Keratinocyte (primary cell): ENCODE data around the gene MYO1D. TPM values are rescaled to one million over a fixed set of nuclear protein-coding genes. Genes with fewer than 3 reads are reported as not detected.

ENCODE experiments used
- DNase-seq: peaks from one replicate; pipeline ENCODE4 v3.0.0-alpha.2; 2011; ENCODE audit warnings: low read depth, missing footprints, low spot score
- FAIRE-seq: peaks from 2 replicates; lab custom pipeline; 2011; peaks lifted over from hg19 to GRCh38; lab: Jason Lieb, UNC
- H2AFZ ChIP-seq: 2 replicates; pipeline ENCODE4 v1.6.0; 2012; ENCODE audit warnings: low read length, control low read depth, inconsistent platforms; ENCODE audit not compliant: control insufficient read depth
- H3K27ac ChIP-seq: 2 replicates; pipeline ENCODE4 v1.5.1; 2011; ENCODE audit warnings: low read length; ENCODE audit not compliant: control insufficient read depth, insufficient read depth
- H3K27me3 ChIP-seq: 3 replicates; pipeline ENCODE4 v1.6.0; 2011; ENCODE audit warnings: low read length; ENCODE audit not compliant: control insufficient read depth, insufficient read depth; ENCODE audit errors: extremely low read depth
- H3K36me3 ChIP-seq, 2 experiments: 2 replicates in 1 of 2; 3 replicates in 1 of 2; pipeline ENCODE4 v1.5.1; 2011; ENCODE audit warnings: low read length in 2 of 2, mild to moderate bottlenecking in 1 of 2; ENCODE audit not compliant: control insufficient read depth in 2 of 2, insufficient read depth in 2 of 2; ENCODE audit errors: extremely low read depth in 1 of 2
- H3K4me1 ChIP-seq: 3 replicates; pipeline ENCODE4 v1.5.1; 2011; ENCODE audit warnings: low read length; ENCODE audit not compliant: control insufficient read depth, insufficient read depth; ENCODE audit errors: extremely low read depth
- H3K4me2 ChIP-seq: 3 replicates; pipeline ENCODE4 v1.6.0; 2011; ENCODE audit warnings: low read depth, low read length; ENCODE audit not compliant: control insufficient read depth, insufficient read depth; ENCODE audit errors: extremely low read depth
- H3K4me3 ChIP-seq, 3 experiments: fragments of 200-600 bp in 1 of 3; sonication (generic) in 1 of 3; 2 replicates in 2 of 3; 3 replicates in 1 of 3; pipeline ENCODE4 v1.5.1; 2011 to 2016; ENCODE audit warnings: low read length in 3 of 3, mild to moderate bottlenecking in 3 of 3, control low read depth in 2 of 3, inconsistent platforms in 1 of 3, low read depth in 1 of 3, mixed read lengths in 1 of 3, mixed run types in 1 of 3, moderate library complexity in 1 of 3; ENCODE audit not compliant: control insufficient read depth in 2 of 3, insufficient read depth in 2 of 3; ENCODE audit errors: extremely low read depth in 1 of 3
- H3K79me2 ChIP-seq: 2 replicates; pipeline ENCODE4 v1.6.0; 2012; ENCODE audit warnings: low read length; ENCODE audit not compliant: control insufficient read depth, insufficient read depth
- H3K9ac ChIP-seq: 3 replicates; pipeline ENCODE4 v1.6.0; 2011; ENCODE audit warnings: low read length; ENCODE audit not compliant: control insufficient read depth, insufficient read depth; ENCODE audit errors: extremely low read depth
- H3K9me1 ChIP-seq: 3 replicates; pipeline ENCODE4 v1.6.0; 2011; ENCODE audit warnings: low read length; ENCODE audit not compliant: control insufficient read depth, insufficient read depth; ENCODE audit errors: extremely low read depth
- H3K9me3 ChIP-seq: 2 replicates; pipeline ENCODE4 v1.5.1; 2012; ENCODE audit warnings: low read depth, low read length; ENCODE audit not compliant: control insufficient read depth
- H4K20me1 ChIP-seq: 3 replicates; pipeline ENCODE4 v1.6.0; 2011; ENCODE audit warnings: low read length; ENCODE audit not compliant: control insufficient read depth, insufficient read depth; ENCODE audit errors: extremely low read depth
- CTCF ChIP-seq, 3 experiments: IDR thresholded peaks in 1 of 3; conservative IDR thresholded peaks in 1 of 3; optimal IDR thresholded peaks in 1 of 3; 2 replicates in 2 of 3; 3 replicates in 1 of 3; pipeline versions ENCODE3 to v1.5.1; 2011; ENCODE audit warnings: low read length in 3 of 3, mild to moderate bottlenecking in 3 of 3, moderate library complexity in 2 of 3, control low read depth in 1 of 3, inconsistent platforms in 1 of 3; ENCODE audit not compliant: insufficient read depth in 2 of 3; ENCODE audit errors: extremely low read depth in 1 of 3
- EZH2 ChIP-seq: IDR thresholded peaks from one replicate; pipeline ENCODE4 v1.6.1; 2012; ENCODE audit warnings: inconsistent platforms, mild to moderate bottlenecking, low read length, moderate library complexity
- dilution Hi-C: fragments of 300-500 bp; cut with MboI; formaldehyde crosslinking; loops from one replicate; pipeline ENCODE4 v1.7.0; 2020; ENCODE audit warnings: low sequenced_read_pairs; ENCODE audit not compliant: extremely low pct_ligation_motif_present
- polyA plus RNA-seq, 5 experiments: library from polyadenylated mRNA; depleted of rRNA in 3 of 5; stranded (reverse) in 3 of 5; stranded (forward) in 1 of 5; unstranded in 1 of 5; fragments of >200 nt; gene quantifications; 1 replicate in 1 of 5; 2 replicates in 3 of 5; 3 replicates in 1 of 5; pipeline versions ENCODE4 v1.2.1 to v1.2.3, GENCODE V29; 2011 to 2012; ENCODE audit warnings: missing spikeins in 2 of 5, low read depth in 1 of 5, low replicate concordance in 1 of 5

MYO1D gene
- polyA plus RNA-seq, 1 donor (not counting 4 experiments of a cell fraction or from before 2014, with no cell fraction given): 33.7 TPM

GRCh38 chr17:32912218-32912897 is 35.4 kb upstream of the MYO1D start:
- no peaks in the 10 kb centered on the region for H3K36me3 ChIP-seq
- peak overlapping the region; percentile 60 for H2AFZ ChIP-seq
- peaks cover 3% of the 10 kb centered on the region for H3K4me1 ChIP-seq
- no peak for FAIRE-seq
- no peaks in the 10 kb centered on the region for H4K20me1 ChIP-seq
- H3K9ac ChIP-seq: no peak overlapping the region
- DNase-seq: no peak
- TF ChIP-seq CTCF (optimal IDR thresholded peaks at IDR 0.05 in 1 of 3, IDR thresholded peaks at IDR 0.05 in 1 of 3, conservative IDR thresholded peaks at IDR 0.05 in 1 of 3; ENCODE audit: extremely low read depth in 1 of 3, insufficient read depth in 2 of 3, low read length in 3 of 3) (peak in 1 of 3 experiments; percentile 15), EZH2 (no peak)
- no peaks in the 10 kb centered on the region for H3K9me1 ChIP-seq
- H3K79me2 ChIP-seq: no peaks in the 10 kb centered on the region
- H3K4me2 ChIP-seq: peak overlapping the region; percentile 66
- peak overlapping the region in 1 of 3 experiments; percentile 9 for H3K4me3 ChIP-seq
- no peaks in the 10 kb centered on the region for H3K27me3 ChIP-seq
- H3K27ac ChIP-seq: no peak overlapping the region
- H3K9me3 ChIP-seq: no peaks in the 10 kb centered on the region
- dilution Hi-C loops: loop anchor here (25.0 kb wide), 1 partner anchor 125 kb away; no protein-coding TSS in a partner anchor

- TF ChIP-seq CTCF (optimal IDR thresholded peaks at IDR 0.05 in 1 of 3, IDR thresholded peaks at IDR 0.05 in 1 of 3, conservative IDR thresholded peaks at IDR 0.05 in 1 of 3; ENCODE audit: extremely low read depth in 1 of 3, insufficient read depth in 2 of 3, low read length in 3 of 3) (no peak), EZH2 (no peak)
- Histone ChIP-seq H3K79me2 (no peaks in the 10 kb centered on the region), H3K9me3 (no peaks in the 10 kb centered on the region), H3K4me2 (no peak overlapping the region), H3K36me3 (no peaks in the 10 kb centered on the region), H3K4me3 (no peak overlapping the region), H3K27me3 (no peaks in the 10 kb centered on the region), H2AFZ (no peak overlapping the region), H3K27ac (no peak overlapping the region), H3K4me1 (peaks cover 3% of the 10 kb centered on the region), H4K20me1 (no peaks in the 10 kb centered on the region), H3K9me1 (no peaks in the 10 kb centered on the region), H3K9ac (no peak overlapping the region)
- DNase-seq (no peak), FAIRE-seq (peak; percentile 9)
- dilution Hi-C loops: loop anchor here (25.0 kb wide), 1 partner anchor 123 kb away; no protein-coding TSS in a partner anchor
Observed at GRCh38 chr17:32910769-32911168, 33.8 kb upstream of the MYO1D start.
